ENCODE results near the gene MUC5AC.
"Not testable (repeated sequence)": the region's sequence is repeated elsewhere in the genome, so short reads cannot be mapped to it uniquely, and the experiment has no call there.

The MUC5AC gene

DNA sequence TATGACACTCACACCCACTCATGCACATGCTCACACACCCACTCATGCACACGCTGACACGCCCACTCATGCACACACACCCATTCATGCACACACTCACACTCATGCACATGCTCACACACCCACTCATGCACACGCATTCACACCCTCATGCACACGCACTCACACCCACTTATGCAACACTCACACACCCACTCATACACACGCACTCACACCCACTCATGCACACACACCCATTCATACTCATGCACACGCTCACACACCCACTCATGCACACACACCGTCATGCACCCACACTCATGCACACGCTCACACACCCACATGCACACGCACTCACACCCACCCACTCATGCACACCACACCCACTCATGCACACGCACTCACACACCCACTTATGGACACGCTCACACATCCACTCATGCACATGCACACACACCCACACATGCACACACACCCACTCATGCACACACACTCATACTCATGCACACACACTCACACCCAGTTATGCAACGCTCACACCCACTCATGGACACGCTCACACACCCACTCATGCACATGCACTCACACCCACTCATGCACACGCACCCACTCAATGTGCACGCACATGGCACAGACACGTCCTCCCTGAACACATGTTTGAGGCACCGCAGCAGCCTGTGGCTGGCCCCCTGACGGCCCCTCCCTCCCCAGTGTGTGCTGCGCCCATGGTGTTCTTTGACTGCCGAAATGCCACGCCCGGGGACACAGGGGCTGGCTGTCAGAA lies 17.9 kb downstream of the MUC5AC start:
- no peak for DNase-seq (ENCODE audit: low read depth)

GRCh38 chr11:1176224-1177019 lies 18.7 kb downstream of the MUC5AC start:
- DNase-seq (ENCODE audit: low read depth): no peak

- no peak for DNase-seq (ENCODE audit: low read depth)
These were observed 19.4 kb downstream of the MUC5AC start for GRCh38 chr11:1177020-1177770.

GRCh38 chr11:1177771-1178090 lies 20.0 kb downstream of the MUC5AC start:
- no peak for DNase-seq (ENCODE audit: low read depth)

DNA sequence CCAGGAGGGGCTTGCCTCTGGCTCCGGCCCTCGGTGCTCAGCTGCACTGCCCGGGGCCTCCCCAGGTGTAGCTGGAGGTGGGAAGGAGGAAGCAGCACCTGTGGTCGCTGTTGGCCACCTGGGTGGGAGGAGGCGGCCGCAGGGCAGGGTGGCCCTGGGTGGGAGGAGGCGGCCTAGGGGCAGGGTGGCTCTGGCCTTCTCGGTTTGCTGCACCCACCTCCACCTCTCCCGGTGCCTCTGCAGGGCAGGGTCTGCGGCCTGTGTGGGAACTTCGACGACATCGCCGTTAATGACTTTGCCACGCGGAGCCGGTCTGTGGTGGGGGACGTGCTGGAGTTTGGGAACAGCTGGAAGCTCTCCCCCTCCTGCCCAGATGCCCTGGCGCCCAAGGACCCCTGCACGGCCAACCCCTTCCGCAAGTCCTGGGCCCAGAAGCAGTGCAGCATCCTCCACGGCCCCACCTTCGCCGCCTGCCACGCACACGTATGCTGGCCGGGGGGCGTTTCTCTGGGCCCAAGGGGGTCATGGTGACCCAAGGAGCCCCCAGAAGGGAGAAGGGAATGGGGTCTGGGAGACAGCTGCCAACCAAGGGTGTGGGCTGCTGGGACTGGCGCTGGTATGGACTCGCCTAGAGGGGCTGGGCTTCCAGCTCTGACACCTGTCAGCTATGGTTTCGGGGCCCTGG lies 20.6 kb downstream of the MUC5AC start:
- no peak for DNase-seq (ENCODE audit: low read depth)

- no peak for DNase-seq (ENCODE audit: low read depth)
These were observed 21.2 kb downstream of the MUC5AC start for GRCh38 chr11:1178906-1179305.

GRCh38 chr11:1179641-1180040 lies 21.9 kb downstream of the MUC5AC start:
- DNase-seq (ENCODE audit: low read depth): no peak

- DNase-seq (ENCODE audit: low read depth): no peak
These were observed 22.4 kb downstream of the MUC5AC start for GRCh38 chr11:1180171-1180570.

GRCh38 chr11:1180947-1181391 lies 23.2 kb downstream of the MUC5AC start:
- no peak for DNase-seq (ENCODE audit: low read depth)

DNA sequence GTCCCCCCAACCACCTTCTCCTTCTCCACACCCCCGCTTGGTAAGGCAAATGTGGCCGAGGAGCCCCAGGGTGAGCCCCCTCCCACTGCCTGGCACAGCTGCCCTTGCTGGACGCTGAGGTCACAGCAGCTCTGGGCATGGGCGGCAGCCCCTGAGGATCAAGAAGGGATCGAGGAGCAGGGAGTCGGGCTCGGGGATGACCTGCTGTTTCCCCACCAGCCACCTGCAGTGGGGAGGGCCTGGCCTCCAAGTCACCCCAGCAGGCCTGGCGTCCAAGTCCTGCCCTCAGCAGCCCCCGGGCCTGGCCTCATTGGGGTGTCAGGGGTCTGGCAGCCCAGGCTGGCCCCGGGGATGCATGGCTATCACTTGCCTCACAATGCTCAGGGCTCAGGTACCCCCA lies 23.7 kb downstream of the MUC5AC start:
- no peak for DNase-seq (ENCODE audit: low read depth)

GRCh38 chr11:1181853-1182535 lies 24.2 kb downstream of the MUC5AC start:
- DNase-seq (ENCODE audit: low read depth): no peak

GRCh38 chr11:1184139-1184538 lies 26.4 kb downstream of the MUC5AC start:
- not testable (repeated sequence) for DNase-seq (ENCODE audit: low read depth)

DNA sequence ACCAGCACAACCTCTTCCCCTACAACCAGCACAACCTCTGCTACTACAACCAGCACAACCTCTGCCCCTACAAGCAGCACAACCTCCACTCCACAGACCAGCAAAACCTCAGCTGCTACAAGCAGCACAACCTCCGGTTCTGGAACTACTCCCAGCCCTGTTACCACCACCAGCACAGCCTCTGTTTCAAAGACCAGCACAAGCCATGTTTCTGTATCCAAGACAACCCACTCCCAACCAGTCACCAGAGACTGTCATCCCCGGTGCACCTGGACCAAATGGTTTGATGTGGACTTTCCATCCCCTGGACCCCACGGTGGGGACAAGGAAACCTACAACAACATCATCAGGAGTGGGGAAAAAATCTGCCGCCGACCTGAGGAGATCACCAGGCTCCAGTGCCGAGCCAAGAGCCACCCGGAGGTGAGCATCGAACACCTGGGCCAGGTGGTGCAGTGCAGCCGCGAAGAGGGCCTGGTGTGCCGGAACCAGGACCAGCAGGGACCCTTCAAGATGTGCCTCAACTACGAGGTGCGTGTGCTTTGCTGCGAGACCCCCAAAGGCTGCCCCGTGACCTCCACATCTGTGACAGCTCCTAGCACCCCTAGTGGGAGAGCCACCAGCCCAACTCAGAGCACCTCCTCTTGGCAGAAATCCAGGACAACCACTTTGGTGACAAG lies 30.8 kb downstream of the MUC5AC start:
- DNase-seq (ENCODE audit: low read depth): not testable (repeated sequence)

DNA sequence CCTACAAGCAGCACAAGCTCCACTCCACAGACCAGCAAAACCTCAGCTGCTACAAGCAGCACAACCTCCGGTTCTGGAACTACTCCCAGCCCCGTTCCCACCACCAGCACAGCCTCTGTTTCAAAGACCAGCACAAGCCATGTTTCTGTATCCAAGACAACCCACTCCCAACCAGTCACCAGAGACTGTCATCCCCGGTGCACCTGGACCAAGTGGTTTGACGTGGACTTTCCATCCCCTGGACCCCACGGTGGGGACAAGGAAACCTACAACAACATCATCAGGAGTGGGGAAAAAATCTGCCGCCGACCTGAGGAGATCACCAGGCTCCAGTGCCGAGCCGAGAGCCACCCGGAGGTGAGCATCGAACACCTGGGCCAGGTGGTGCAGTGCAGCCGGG lies 32.1 kb downstream of the MUC5AC start:
- DNase-seq (ENCODE audit: low read depth): not testable (repeated sequence)

GRCh38 chr11:1191786-1192470 lies 34.2 kb downstream of the MUC5AC start:
- DNase-seq (ENCODE audit: low read depth): not testable (repeated sequence)

DNA sequence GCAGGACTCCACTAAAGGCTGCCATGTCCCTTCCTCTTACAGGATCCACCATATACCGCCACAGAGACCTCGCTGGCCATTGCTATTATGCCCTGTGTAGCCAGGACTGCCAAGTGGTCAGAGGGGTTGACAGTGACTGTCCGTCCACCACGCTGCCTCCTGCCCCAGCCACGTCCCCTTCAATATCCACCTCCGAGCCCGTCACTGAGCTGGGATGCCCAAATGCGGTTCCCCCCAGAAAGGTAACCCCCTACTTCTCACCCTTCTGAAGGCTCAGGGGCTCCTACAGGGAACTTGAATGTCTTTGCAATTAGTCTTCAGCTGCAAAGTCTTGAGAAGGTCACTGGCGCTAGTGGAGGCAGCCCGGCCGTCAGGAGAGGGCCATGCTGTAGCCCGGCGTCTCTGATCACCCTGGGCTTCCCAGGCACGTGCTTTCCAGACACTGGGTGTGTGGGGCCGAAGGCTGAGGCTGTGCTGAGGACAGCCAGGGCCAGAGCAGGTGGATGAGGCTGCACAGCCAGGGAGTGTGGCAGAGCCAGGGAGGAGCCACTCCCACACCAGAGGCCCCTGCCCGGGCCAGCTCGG lies 35.1 kb downstream of the MUC5AC start:
- no peak for DNase-seq (ENCODE audit: low read depth)

GRCh38 chr11:1193326-1194230 lies 35.8 kb downstream of the MUC5AC start:
- DNase-seq (ENCODE audit: low read depth): no peak

DNA sequence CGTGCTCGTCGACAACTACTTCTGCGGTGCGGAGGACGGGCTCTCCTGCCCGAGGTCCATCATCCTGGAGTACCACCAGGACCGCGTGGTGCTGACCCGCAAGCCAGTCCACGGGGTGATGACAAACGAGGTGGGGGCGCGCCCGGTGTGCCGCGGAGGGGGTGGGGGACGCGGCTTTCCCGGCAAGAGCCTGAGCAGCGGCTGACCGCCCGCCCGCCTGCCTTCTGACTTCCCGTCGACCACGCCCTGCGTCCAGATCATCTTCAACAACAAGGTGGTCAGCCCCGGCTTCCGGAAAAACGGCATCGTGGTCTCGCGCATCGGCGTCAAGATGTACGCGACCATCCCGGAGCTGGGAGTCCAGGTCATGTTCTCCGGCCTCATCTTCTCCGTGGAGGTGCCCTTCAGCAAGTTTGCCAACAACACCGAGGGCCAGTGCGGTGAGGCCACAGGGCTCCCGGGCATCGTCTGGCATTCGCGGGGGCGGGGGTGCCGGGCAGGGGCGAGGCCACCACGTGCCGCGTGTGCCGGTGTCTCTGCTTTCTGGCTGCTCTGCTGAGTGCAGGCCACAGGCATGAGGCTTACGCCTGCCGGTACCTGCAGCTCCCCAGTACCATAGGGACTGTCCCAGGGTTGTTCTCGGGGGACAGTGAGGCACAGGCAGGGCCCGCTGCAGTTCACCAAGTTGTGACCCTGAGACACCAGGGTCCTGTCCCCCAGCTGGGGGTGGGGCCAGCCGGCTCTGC lies 36.7 kb downstream of the MUC5AC start:
- no peak for DNase-seq (ENCODE audit: low read depth)

All from stimulated activated CD8-positive, alpha-beta memory T cell treated with anti-CD3 and anti-CD28 coated beads, Interleukin-7, amount 100 ng/mL, for 24 hours (primary cell).